Measurements from ENCODE around the gene RGS14. TPM values are rescaled to one million over a fixed set of nuclear protein-coding genes. Genes with fewer than 3 reads are reported as not detected.

Gene RGS14
- total RNA-seq, 1 donor from 2014 or later, result 16.6 TPM

DNA sequence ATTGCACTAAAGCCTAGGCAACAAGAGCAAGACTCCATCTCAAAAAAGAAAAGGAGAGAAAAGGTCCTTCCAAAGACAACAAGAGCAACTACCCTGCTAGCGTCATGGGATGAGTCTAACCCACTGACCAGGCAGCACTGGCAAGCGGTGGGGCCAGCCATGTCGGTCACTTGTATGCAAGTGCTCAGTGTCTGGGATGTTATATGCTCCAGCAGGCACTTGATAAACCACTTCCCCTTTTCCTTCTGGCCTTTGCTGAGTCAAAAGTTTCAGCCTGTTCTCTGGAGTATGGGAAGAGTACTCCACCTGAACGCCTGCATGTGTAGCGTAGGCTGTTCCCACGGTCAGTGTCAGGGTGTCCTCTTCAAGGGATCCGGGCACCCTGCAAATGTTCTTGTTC, 36.8 kb upstream of the RGS14 start:
- Mint-ChIP-seq H3K4me1 (ENCODE audit: unreplicated experiment) (peaks cover 5% of the 10 kb centered on the region), H3K36me3 (peaks cover 18% of the 10 kb centered on the region), H3K9me3 (no peaks in the 10 kb centered on the region), H3K27ac (no peak overlapping the region), H3K27me3 (no peaks in the 10 kb centered on the region), H3K4me3 (no peak overlapping the region)
- DNase-seq (ENCODE audit: extremely low spot score, unreplicated experiment), result no peak
- TF ChIP-seq CTCF (conservative IDR thresholded peaks at IDR 0.05), result no peak

- DNase-seq (ENCODE audit: extremely low spot score, unreplicated experiment), result no peak
- Mint-ChIP-seq H3K4me3 (no peak overlapping the region), H3K36me3 (peaks cover 14% of the 10 kb centered on the region), H3K4me1 (ENCODE audit: unreplicated experiment) (peaks cover 14% of the 10 kb centered on the region), H3K27me3 (no peaks in the 10 kb centered on the region), H3K27ac (peak overlapping the region; percentile 67), H3K9me3 (no peaks in the 10 kb centered on the region)
- no peak for TF ChIP-seq CTCF (conservative IDR thresholded peaks at IDR 0.05)
Measured at GRCh38 chr5:177325868-177326381, 31.8 kb upstream of the RGS14 start.

GRCh38 chr5:177327539-177328522, 29.9 kb upstream of the RGS14 start:
- peak overlapping the region; percentile 8 for H3K27ac Mint-ChIP-seq
- no peak for DNase-seq (ENCODE audit: extremely low spot score, unreplicated experiment)
- peaks cover 11% of the 10 kb centered on the region for H3K36me3 Mint-ChIP-seq
- TF ChIP-seq CTCF (conservative IDR thresholded peaks at IDR 0.05), result no peak
- no peaks in the 10 kb centered on the region for H3K27me3 Mint-ChIP-seq
- peaks cover 14% of the 10 kb centered on the region for H3K4me1 Mint-ChIP-seq (ENCODE audit: unreplicated experiment)
- H3K9me3 Mint-ChIP-seq, result no peaks in the 10 kb centered on the region
- H3K4me3 Mint-ChIP-seq, result no peak overlapping the region

- Mint-ChIP-seq H3K9me3 (no peaks in the 10 kb centered on the region), H3K36me3 (peaks cover 10% of the 10 kb centered on the region), H3K27ac (no peak overlapping the region), H3K4me3 (no peak overlapping the region), H3K4me1 (ENCODE audit: unreplicated experiment) (peaks cover 14% of the 10 kb centered on the region), H3K27me3 (no peaks in the 10 kb centered on the region)
- TF ChIP-seq CTCF (conservative IDR thresholded peaks at IDR 0.05), result no peak
- no peak for DNase-seq (ENCODE audit: extremely low spot score, unreplicated experiment)
Measured at GRCh38 chr5:177328545-177329231, 29.0 kb upstream of the RGS14 start.

GRCh38 chr5:177329883-177330282, 27.8 kb upstream of the RGS14 start:
- TF ChIP-seq CTCF (conservative IDR thresholded peaks at IDR 0.05), result no peak
- no peak overlapping the region for H3K27ac Mint-ChIP-seq
- no peak overlapping the region for H3K4me3 Mint-ChIP-seq

More at GRCh38 chr5:177329883-177330282, 27.8 kb upstream of the RGS14 start:
- H3K27me3 Mint-ChIP-seq, result no peaks in the 10 kb centered on the region
- peaks cover 10% of the 10 kb centered on the region for H3K4me1 Mint-ChIP-seq (ENCODE audit: unreplicated experiment)
- no peak for DNase-seq (ENCODE audit: extremely low spot score, unreplicated experiment)
- H3K9me3 Mint-ChIP-seq, result no peaks in the 10 kb centered on the region
- H3K36me3 Mint-ChIP-seq, result peaks cover 9% of the 10 kb centered on the region

All from type B pancreatic cell (in vitro differentiated cells).